Activated naive CD8-positive, alpha-beta T cell treated with anti-CD3 and anti-CD28 coated beads, Interleukin-2, amount 10 ng/mL, durations not matched to agents 7 days and 5 days (primary cell): ENCODE measurements around the gene MAPKAPK2. TPM values are rescaled to one million over a fixed set of nuclear protein-coding genes. Genes with fewer than 3 reads are reported as not detected.

Experiments
- ATAC-seq: fragments of 150-1000 bp; cut with Tn5 transposase; one replicate; pipeline ENCODE4 v1.10.0; 2021; ENCODE audit warnings: low read depth, moderate library complexity
- POLR2A ChIA-PET: fragments of 350-600 bp; sonication (Branson Sonifier 250); formaldehyde crosslinking; loops from one replicate; lab custom pipeline; 2021; ENCODE audit warnings: antibody characterized with exemption; lab: Charles Lee
- DNase-seq: peaks from one replicate; pipeline ENCODE4 v3.0.0; 2021
- H3K27ac Mint-ChIP-seq: one replicate; pipeline ENCODE4 v1.8.0; 2022; ENCODE audit warnings: mild to moderate bottlenecking, mixed read lengths
- H3K27me3 Mint-ChIP-seq: one replicate; pipeline ENCODE4 v1.8.0; 2022; ENCODE audit warnings: mild to moderate bottlenecking, moderate library complexity, mixed read lengths
- H3K36me3 Mint-ChIP-seq: one replicate; pipeline ENCODE4 v1.8.0; 2021; ENCODE audit warnings: mild to moderate bottlenecking, mixed read lengths
- H3K4me1 Mint-ChIP-seq: one replicate; pipeline ENCODE4 v1.8.0; 2021; ENCODE audit warnings: mixed read lengths
- H3K4me3 Mint-ChIP-seq: one replicate; pipeline ENCODE4 v1.8.0; 2022; ENCODE audit warnings: mild to moderate bottlenecking, moderate library complexity, mixed read lengths
- H3K9me3 Mint-ChIP-seq: one replicate; pipeline ENCODE4 v1.8.0; 2021; ENCODE audit warnings: mixed read lengths
- total RNA-seq, 2 experiments: library from RNA; stranded (reverse); gene quantifications; one replicate each; pipeline ENCODE4 v1.2.3, GENCODE V29; 2021

MAPKAPK2 gene
- total RNA-seq, 2 experiments from 2014 or later, result 72.6 to 74.9 TPM

GRCh38 chr1:206728697-206728987 lies 43.9 kb downstream of the MAPKAPK2 start:
- peaks cover 39% of the 10 kb centered on the region for H3K4me1 Mint-ChIP-seq
- DNase-seq, result no peak
- POLR2A ChIA-PET, result no interaction called here
- H3K36me3 Mint-ChIP-seq, result peaks cover 8% of the 10 kb centered on the region
- H3K27ac Mint-ChIP-seq, result no peak overlapping the region
- H3K9me3 Mint-ChIP-seq, result no peaks in the 10 kb centered on the region
- no peak overlapping the region for H3K4me3 Mint-ChIP-seq
- ATAC-seq, result no peak
- no peaks in the 10 kb centered on the region for H3K27me3 Mint-ChIP-seq

- no peak for DNase-seq
- Mint-ChIP-seq H3K9me3 (no peaks in the 10 kb centered on the region), H3K27me3 (no peaks in the 10 kb centered on the region), H3K27ac (no peak overlapping the region), H3K4me1 (peaks cover 37% of the 10 kb centered on the region), H3K4me3 (no peak overlapping the region), H3K36me3 (peaks cover 8% of the 10 kb centered on the region)
- no peak for ATAC-seq
- POLR2A ChIA-PET, result no interaction called here
These were observed 44.3 kb downstream of the MAPKAPK2 start for GRCh38 chr1:206729050-206729449.

- DNase-seq, result no peak
- ATAC-seq, result no peak
- no peaks in the 10 kb centered on the region for H3K9me3 Mint-ChIP-seq
- no peaks in the 10 kb centered on the region for H3K27me3 Mint-ChIP-seq
- H3K36me3 Mint-ChIP-seq, result peaks cover 8% of the 10 kb centered on the region
- no peak overlapping the region for H3K4me3 Mint-ChIP-seq
- H3K27ac Mint-ChIP-seq, result no peak overlapping the region
- POLR2A ChIA-PET, result interaction anchor here (0.6 kb wide), 1 partner anchor 47 kb away, joined by 5 read pairs; no protein-coding TSS in a partner anchor
- H3K4me1 Mint-ChIP-seq, result peaks cover 35% of the 10 kb centered on the region
These were observed 44.8 kb downstream of the MAPKAPK2 start for GRCh38 chr1:206729507-206729906.

GRCh38 chr1:206732508-206732907 lies 47.8 kb downstream of the MAPKAPK2 start:
- peak overlapping the region; percentile 52 for H3K27ac Mint-ChIP-seq
- no peaks in the 10 kb centered on the region for H3K27me3 Mint-ChIP-seq
- ATAC-seq (no peak), DNase-seq (no peak)
- no peaks in the 10 kb centered on the region for H3K9me3 Mint-ChIP-seq
- H3K36me3 Mint-ChIP-seq, result peaks cover 13% of the 10 kb centered on the region
- peaks cover 33% of the 10 kb centered on the region for H3K4me1 Mint-ChIP-seq
- H3K4me3 Mint-ChIP-seq, result no peak overlapping the region
- POLR2A ChIA-PET, result interaction anchor here (0.7 kb wide), 1 partner anchor 251 kb away, joined by 3 read pairs; no protein-coding TSS in a partner anchor

- H3K27me3 Mint-ChIP-seq, result no peaks in the 10 kb centered on the region
- POLR2A ChIA-PET, result interaction anchor here (0.7 kb wide), 1 partner anchor 250 kb away, joined by 3 read pairs; no protein-coding TSS in a partner anchor
- peaks cover 13% of the 10 kb centered on the region for H3K36me3 Mint-ChIP-seq
- DNase-seq (no peak), ATAC-seq (no peak)
- no peak overlapping the region for H3K27ac Mint-ChIP-seq
- H3K4me3 Mint-ChIP-seq, result no peak overlapping the region
- peaks cover 38% of the 10 kb centered on the region for H3K4me1 Mint-ChIP-seq
- no peaks in the 10 kb centered on the region for H3K9me3 Mint-ChIP-seq
These were observed 48.3 kb downstream of the MAPKAPK2 start for GRCh38 chr1:206732992-206733391.

- DNase-seq (peak; percentile 79), ATAC-seq (peak; percentile 35)
- Mint-ChIP-seq H3K9me3 (no peaks in the 10 kb centered on the region), H3K27ac (no peak overlapping the region), H3K4me3 (no peak overlapping the region), H3K36me3 (peaks cover 14% of the 10 kb centered on the region), H3K27me3 (no peaks in the 10 kb centered on the region), H3K4me1 (peaks cover 46% of the 10 kb centered on the region)
- POLR2A ChIA-PET, result interaction anchor here (0.7 to 2.2 kb wide), 8 partner anchors 28 to 187 kb away, joined by 3 to 10 read pairs (median 4); partner anchors contain the start of gene FCMR
These were observed 49.9 kb downstream of the MAPKAPK2 start for GRCh38 chr1:206734499-206735142.

- Mint-ChIP-seq H3K4me3 (no peak overlapping the region), H3K27me3 (no peaks in the 10 kb centered on the region), H3K27ac (no peak overlapping the region), H3K36me3 (peaks cover 14% of the 10 kb centered on the region), H3K4me1 (peaks cover 43% of the 10 kb centered on the region), H3K9me3 (no peaks in the 10 kb centered on the region)
- no peak for ATAC-seq
- no peak for DNase-seq
- POLR2A ChIA-PET, result interaction anchor here (1.0 to 2.2 kb wide), 6 partner anchors 34 to 247 kb away, joined by 3 to 10 read pairs (median 4); partner anchors contain the start of gene FCMR
These were observed 50.9 kb downstream of the MAPKAPK2 start for GRCh38 chr1:206735553-206736031.

- POLR2A ChIA-PET, result interaction anchor here (0.5 to 1.5 kb wide), 4 partner anchors 18 to 245 kb away, joined by 3 to 4 read pairs (median 3); no protein-coding TSS in a partner anchor
- Mint-ChIP-seq H3K27me3 (no peaks in the 10 kb centered on the region), H3K36me3 (peaks cover 14% of the 10 kb centered on the region), H3K27ac (peak overlapping the region; percentile 69), H3K4me3 (peak overlapping the region; percentile 43), H3K4me1 (peaks cover 45% of the 10 kb centered on the region), H3K9me3 (no peaks in the 10 kb centered on the region)
- DNase-seq, result no peak
- peak; percentile 18 for ATAC-seq
These were observed 52.4 kb downstream of the MAPKAPK2 start for GRCh38 chr1:206736878-206737728.

- Mint-ChIP-seq H3K27ac (no peak overlapping the region), H3K4me3 (no peak overlapping the region), H3K9me3 (no peaks in the 10 kb centered on the region), H3K36me3 (peaks cover 11% of the 10 kb centered on the region), H3K4me1 (peaks cover 48% of the 10 kb centered on the region), H3K27me3 (no peaks in the 10 kb centered on the region)
- DNase-seq (no peak), ATAC-seq (no peak)
- POLR2A ChIA-PET, result no interaction called here
These were observed 53.1 kb downstream of the MAPKAPK2 start for GRCh38 chr1:206737729-206738201.

- no peak for ATAC-seq
- Mint-ChIP-seq H3K27ac (peak overlapping the region; percentile 87), H3K4me3 (no peak overlapping the region), H3K9me3 (no peaks in the 10 kb centered on the region), H3K4me1 (peaks cover 52% of the 10 kb centered on the region), H3K36me3 (peaks cover 7% of the 10 kb centered on the region), H3K27me3 (no peaks in the 10 kb centered on the region)
- DNase-seq, result no peak
- POLR2A ChIA-PET, result interaction anchor here (0.7 to 1.4 kb wide), 7 partner anchors 17 to 171 kb away, joined by 3 to 8 read pairs (median 4); no protein-coding TSS in a partner anchor
These were observed 54.0 kb downstream of the MAPKAPK2 start for GRCh38 chr1:206738370-206739366.

- Mint-ChIP-seq H3K4me1 (peaks cover 56% of the 10 kb centered on the region), H3K36me3 (peaks cover 7% of the 10 kb centered on the region), H3K27ac (peak overlapping the region; percentile 87), H3K9me3 (no peaks in the 10 kb centered on the region), H3K27me3 (no peaks in the 10 kb centered on the region), H3K4me3 (peak overlapping the region; percentile 44)
- ATAC-seq (peak; percentile 81), DNase-seq (no peak)
- POLR2A ChIA-PET, result interaction anchor here (0.7 to 1.4 kb wide), 9 partner anchors 16 to 170 kb away, joined by 3 to 8 read pairs (median 4); no protein-coding TSS in a partner anchor
These were observed 54.8 kb downstream of the MAPKAPK2 start for GRCh38 chr1:206739411-206740076.

- no peaks in the 10 kb centered on the region for H3K9me3 Mint-ChIP-seq
- H3K27me3 Mint-ChIP-seq, result peaks cover 4% of the 10 kb centered on the region
- DNase-seq (no peak), ATAC-seq (no peak)
- no peak overlapping the region for H3K4me3 Mint-ChIP-seq
- H3K36me3 Mint-ChIP-seq, result peaks cover 4% of the 10 kb centered on the region
- POLR2A ChIA-PET, result no interaction called here
- no peak overlapping the region for H3K27ac Mint-ChIP-seq
- peaks cover 58% of the 10 kb centered on the region for H3K4me1 Mint-ChIP-seq
These were observed 56.5 kb downstream of the MAPKAPK2 start for GRCh38 chr1:206741142-206741701.
